ENCODE results near the gene TMC5. TPM values are rescaled to one million over a fixed set of nuclear protein-coding genes. Genes with fewer than 3 reads are reported as not detected.
"Not testable (repeated sequence)": the region's sequence is repeated elsewhere in the genome, so short reads cannot be mapped to it uniquely, and the experiment has no call there.

The TMC5 gene
- total RNA-seq, 1 experiment from 2014 or later = not detected

DNA sequence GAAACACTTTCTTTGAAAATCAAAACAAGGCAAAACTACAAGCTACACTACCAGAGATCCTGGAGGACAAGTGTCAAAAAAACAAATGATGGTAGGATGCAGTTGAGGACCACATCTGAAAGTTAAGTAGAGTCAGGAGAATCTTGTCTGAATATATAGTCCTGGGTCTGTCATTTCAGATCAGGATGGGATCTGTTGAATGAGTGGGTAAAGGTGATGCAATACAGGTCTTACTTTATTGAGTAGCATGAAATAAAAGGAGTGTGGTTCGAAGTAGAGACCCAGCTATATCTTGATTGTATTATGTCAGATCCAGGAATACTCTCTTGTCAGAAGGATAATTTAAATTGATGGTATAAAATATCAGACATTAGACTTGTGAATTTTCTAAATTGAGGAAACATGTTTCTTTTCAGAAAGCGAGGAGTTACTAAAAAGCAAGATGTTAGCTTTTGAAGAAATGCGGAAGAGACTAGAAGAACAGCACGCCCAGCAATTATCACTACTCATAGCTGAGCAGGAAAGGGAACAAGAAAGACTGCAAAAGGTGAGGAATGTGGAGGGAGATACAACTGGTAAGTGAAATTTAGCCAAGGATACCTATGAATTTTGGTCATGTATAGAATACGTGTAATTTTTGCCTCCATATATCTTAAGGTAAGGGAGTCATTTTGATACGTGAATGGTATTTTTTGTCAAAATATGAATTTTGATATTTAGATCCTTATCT is 122.7 kb downstream of the TMC5 start:
- DNase-seq (ENCODE audit: low read depth) = no peak

DNA sequence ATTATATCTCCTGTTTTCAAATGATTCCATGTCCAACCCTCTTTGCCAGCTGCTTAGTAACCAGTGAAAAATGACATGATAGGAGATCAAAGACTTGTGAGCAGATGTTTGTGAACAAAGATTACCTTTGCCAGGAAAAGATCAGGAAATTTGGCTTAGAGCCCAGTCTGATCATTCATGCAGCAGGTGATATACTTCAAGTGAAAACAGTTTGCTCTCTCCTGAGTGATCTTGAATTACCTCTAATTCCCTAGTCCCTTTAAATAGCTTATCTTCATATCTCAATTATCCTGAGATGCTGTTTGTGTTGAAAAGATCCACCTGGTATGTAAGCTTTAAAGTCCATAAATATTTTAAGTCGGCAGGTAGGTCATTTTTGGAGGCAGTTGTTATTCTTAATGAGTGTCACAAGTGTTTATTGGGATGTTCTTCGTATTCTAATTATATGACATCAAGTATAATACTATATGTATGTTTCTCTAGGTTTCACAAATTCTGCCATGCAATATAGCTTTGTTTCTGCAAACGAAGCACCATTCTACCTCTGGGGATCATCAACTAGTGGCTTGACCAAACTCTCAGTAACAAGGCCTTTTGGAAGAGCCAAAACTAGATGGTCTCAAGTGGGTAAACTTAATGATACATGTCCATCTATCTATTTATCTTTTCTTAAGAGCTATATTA is 124.6 kb downstream of the TMC5 start:
- no peak for DNase-seq (ENCODE audit: low read depth)

DNA sequence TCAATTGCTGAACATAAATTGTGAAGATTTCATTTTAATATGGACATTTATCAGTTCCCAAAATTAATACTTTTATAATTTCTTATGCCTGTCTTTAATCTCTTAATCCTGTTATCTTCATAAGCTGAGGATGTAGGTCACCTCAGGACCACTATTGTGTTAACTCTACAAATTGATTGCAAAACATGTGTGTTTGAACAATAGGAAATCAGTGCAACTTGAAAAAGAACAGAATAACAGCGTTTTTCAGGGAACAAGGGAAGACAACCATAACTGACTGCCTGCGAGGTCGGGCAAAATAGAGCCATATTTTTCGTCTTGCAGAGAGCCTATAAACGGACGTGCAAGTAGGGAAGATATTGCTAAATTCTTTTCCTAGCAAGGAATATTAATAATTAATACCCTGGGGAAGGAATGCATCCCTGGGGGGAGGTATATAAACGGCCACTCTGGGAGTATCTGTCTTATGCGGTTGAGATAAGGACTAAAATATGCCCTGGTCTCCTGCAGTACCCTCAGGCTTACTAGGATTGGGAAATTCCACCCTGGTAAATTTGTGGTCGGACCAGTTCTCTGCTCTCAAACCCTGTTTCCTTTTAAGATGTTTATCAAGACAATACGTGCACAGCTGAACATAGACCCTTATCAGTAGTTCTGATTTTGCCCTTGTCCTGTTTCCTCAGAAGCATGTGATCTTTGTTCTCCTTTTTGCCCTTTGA is 125.8 kb downstream of the TMC5 start:
- not testable (repeated sequence) for DNase-seq (ENCODE audit: low read depth)

DNA sequence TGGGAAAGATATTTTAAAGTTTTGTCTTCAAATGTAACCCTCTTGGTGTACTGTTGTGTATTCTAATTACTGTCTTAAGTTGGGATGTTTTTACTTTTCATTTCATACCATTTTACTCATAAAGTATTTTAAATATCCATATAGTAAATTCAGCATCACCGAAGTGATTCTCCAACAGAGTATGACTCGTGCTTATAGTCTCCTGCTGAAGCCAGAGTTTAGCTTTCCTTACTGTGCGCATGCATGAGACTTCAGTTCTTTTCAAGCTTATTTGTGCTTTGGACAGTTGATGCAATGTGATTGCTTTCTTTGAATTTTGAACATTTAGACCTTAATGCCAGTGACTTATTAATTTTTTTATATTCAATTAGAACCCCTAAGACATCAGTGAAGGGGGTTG is 130.5 kb downstream of the TMC5 start:
- DNase-seq (ENCODE audit: low read depth) = no peak

Other genes starting within 250 kb of the TMC5 start
- 0.45 TPM in 1 of 2 replicates, not detected in the other for gene SYT17, start 249.6 kb upstream of the TMC5 start, total RNA-seq (2014; rRNA removed)
- gene CLEC19A, start 132.2 kb upstream of the TMC5 start, total RNA-seq (2014; rRNA removed) = not detected in 2 replicates
- gene GDE1, start 104.2 kb downstream of the TMC5 start, total RNA-seq (2014; rRNA removed) = 51.2 and 61.8 TPM in 2 replicates
- 17.4 and 20.3 TPM in 2 replicates for gene CCP110, start 106.1 kb downstream of the TMC5 start, total RNA-seq (2014; rRNA removed)
- gene VPS35L, start 137.8 kb downstream of the TMC5 start, total RNA-seq (2014; rRNA removed) = 36.4 and 41.8 TPM in 2 replicates